GM18508 (cell line): ENCODE measurements around the gene VN1R2.
"Not testable (repeated sequence)": the region's sequence is repeated elsewhere in the genome, so short reads cannot be mapped to it uniquely, and the experiment has no call there.

Experiments
- ATAC-seq: cut with Tn5 transposase; IDR thresholded peaks from one replicate; pipeline ENCODE4 v1.9.1; 2021; ENCODE audit warnings: moderate number of reproducible peaks; ENCODE audit not compliant: insufficient read depth, unreplicated experiment

VN1R2 gene, protein sequence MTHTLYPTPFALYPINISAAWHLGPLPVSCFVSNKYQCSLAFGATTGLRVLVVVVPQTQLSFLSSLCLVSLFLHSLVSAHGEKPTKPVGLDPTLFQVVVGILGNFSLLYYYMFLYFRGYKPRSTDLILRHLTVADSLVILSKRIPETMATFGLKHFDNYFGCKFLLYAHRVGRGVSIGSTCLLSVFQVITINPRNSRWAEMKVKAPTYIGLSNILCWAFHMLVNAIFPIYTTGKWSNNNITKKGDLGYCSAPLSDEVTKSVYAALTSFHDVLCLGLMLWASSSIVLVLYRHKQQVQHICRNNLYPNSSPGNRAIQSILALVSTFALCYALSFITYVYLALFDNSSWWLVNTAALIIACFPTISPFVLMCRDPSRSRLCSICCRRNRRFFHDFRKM

DNA sequence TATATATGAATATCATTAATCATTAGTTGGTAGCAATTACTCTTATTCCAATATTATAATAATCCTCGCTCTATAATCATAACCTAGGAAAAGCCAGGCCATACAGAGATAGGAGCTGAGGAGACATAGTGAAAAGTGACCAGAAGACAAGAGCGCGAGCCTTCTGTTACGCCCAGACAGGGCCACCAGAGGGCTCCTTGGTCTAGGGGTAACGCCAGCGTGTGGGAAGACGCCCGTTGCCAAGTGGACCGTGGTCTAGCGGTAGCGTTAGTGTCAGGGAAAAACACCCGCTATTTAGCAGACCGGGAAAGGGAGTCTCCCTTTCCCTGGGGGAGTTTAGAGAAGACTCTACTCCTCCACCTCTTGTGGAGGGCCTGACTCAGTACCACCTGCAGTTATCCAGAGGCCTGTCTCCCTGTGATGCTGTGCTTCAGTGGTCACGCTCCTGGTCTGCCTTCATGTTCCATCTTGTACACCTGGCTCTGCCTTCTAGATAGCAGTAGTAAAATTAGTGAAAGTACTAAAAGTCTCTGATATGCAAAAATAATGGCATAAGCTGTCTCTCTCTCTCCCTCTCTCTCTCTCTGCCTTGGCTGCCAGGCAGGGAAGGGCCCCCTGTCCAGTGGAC, at the start of gene VN1R2:
VN1R2 (plus strand) TSS at position 578 of the 628 bp plus-strand sequence. CDS start 84 bp downstream, outside the sequence.
- ATAC-seq = not testable (repeated sequence)

DNA sequence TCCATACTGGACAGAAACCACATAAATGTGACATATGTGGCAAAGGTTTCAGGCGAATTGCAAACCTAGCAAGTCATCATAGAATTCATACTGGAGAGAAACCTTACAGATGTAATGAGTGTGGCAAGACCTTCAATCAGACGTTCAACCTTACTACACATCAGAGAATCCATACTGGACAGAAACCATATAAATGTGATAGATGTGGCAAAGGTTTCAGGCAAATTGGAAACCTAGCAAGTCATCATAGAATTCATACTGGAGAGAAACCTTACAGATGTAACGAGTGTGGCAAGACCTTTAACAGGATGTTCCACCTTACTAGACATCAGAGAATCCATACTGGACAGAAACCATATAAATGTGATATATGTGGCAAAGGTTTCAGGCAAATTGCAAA, 46.5 kb upstream of the VN1R2 start:
- ATAC-seq = not testable (repeated sequence)

DNA sequence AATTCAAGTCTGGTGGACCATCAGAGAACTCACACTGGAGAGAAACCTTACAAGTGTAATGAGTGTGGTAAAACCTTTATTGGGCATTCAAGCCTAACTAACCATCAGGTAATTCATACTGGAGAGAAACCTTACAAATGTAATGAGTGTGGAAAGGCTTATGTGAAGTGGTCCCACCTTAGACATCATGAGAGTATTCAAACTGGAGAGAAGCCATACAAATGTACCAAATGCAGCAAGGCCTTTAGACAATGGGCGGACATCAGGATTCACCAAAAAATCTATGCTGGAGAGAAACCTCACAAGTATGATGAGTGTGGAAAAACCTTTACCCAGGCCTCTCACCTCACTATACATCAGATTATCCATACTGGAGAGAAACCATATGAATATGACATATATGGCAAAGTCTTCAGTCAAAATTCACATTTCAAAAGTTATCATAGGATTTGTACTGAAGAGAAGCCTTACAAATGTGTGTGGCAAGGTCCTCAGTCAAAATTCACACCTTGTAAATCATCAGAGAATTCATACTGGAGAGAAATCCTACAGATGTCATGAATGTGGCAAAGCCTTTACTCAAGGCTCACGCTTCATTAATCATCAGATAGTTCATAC, 45.3 kb upstream of the VN1R2 start:
- no peak for ATAC-seq

DNA sequence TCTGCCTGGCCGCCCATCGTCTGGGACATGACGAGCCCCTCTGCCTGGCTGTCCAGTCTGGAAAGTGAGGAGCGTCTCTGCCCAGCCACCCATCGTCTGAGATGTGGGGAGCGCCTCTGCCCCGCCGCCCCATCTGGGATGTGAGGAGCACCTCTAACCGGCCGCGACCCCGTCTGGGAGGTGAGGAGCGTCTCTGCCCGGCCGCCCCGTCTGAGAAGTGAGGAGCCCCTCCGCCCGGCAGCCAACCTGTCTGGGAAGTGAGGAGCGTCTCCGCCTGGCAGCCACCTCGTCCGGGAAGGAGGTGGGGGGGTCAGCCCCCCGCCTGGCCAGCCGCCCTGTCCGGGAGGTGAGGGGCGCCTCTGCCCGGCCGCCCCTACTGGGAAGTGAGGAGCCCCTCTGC, 35.4 kb upstream of the VN1R2 start:
- not testable (repeated sequence) for ATAC-seq

DNA sequence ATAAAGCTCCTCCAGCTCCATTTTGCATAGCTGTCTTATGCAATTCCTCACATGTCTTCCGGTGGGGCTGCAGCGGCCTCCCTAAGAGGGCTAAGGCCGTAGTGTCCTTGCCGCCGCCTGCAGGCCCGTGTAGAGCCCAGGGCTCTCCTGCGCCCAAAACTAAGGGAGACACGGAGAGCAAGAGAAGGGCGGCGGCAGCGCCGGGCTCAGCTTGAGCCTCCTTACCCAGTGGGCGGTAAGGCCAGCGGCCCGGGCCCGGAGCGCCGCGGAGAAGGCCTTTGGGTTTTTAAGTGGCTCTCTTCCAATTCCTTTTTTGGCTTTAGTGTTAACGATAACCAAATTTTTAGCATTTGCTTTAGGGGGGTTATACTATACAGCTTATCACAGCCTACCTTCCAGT, 33.5 kb upstream of the VN1R2 start:
- no peak for ATAC-seq

DNA sequence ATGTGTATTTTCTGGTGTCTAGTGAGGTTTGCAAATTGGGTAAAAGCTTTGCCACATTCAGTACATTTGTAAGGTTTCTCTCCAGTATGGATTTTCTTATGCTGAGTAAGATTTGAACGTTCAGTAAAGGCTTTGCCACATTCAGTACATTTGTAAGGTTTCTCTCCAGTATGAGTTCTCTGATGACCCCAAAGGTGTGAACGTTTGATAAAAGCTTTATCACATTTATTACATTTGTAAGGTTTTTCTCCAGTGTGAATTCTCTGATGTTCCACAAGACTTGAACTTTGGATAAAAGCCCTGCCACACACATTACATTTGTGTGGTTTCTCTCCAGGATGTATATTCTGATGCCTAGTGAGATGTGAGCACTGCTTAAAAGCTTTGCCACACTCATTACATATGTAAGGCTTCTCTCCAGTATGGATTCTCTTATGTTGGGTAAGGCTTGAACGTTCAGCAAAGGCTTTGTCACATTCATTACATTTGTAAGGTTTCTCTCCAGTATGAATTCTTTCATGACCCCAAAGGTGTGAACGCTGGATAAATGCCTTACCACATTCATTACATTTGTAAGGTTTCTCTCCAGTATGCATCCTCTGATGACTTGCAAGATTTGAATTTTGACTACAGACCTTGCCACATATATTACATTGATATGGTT, 20.8 kb upstream of the VN1R2 start:
- no peak for ATAC-seq

DNA sequence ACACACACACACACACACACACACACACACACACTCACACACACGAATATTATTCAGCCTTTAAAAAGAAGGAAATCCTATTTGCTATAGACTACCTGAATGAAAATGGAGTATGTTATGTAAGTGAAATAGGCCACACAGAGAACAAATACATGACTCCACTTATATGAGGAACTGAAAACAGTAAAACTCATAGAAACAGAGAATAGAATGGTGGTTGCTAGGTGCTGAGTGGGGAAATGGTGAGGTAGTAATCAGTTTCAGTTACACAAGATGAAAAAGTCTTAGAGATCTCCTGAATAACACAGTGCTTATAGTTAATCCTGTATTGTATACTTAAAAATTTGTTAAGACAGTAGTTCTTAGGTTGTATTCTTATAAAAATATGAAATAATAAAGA, 11.6 kb upstream of the VN1R2 start:
- ATAC-seq = no peak

DNA sequence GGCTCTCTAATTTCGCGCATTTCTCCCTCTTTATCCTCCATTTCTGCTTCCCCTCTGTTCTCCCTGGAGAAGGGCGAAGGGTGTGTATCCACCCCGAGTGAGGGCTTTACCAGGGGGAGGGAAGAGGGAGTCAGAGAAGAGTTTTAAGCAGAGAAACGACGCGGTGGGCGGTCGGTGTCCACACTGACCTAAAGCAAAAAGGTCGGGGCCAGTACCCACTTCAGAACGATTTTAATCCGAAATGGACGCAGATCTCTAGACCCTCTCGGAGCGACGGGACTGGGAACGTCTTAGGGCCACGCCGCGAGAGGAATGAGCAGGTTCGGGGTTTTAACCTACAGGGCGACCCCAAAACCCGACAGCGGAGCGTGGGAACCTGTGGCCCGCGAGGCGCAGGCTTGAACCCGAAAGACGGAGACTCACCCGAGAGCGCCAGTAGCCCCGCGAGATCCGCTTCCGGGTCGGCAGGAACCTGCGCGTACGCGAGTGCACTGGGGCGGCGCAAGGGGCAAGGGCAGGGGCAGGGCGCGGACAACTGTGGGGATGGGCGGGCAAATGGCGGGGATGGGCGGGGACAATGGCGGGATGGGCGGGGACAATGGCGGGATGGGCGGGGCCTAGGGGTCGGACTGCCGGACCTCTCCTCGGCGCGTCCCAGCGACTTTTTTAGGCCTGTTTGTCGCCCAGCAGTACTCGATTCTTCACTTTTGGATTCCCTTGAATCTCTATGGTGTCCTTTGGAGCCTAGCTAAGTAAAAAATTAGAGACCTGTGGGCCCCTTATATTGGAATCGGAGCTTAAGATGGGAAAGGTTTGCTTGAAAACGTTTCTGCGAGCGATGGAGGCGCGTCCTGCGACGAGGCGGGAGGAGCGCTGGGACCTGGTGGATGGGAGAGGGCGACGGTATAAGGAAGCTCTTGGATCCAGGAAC, 3.4 kb upstream of the VN1R2 start, which contains the start of gene ZNF677:
ZNF677 (minus strand) TSS at position 463 of the 931 bp plus-strand sequence. CDS start 3,323 bp downstream, outside the sequence.
- no peak for ATAC-seq

DNA sequence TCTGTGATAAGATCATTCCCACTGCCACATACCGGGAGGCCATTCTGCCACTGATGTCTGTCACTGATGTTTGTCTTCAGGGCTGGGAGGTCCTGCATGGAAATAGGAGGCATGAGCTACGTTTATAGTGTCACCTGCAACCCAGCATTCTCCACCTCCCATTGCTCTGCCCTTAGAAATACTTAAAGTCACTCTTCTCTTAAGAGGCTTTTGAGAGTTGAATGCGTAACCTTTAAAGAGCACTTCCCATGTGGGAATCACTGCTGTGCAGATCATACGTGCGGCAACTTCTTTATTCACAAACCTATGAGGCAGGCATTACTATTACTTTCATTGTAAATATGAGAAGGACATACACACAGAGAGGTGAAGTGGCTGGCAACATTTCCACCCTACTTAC, 9.5 kb downstream of the VN1R2 start, which contains the start of gene VN1R4:
VN1R4 (minus strand) TSS at position 101 of the 400 bp plus-strand sequence; CDS start at position 43, 58 bp downstream.
- ATAC-seq = not testable (repeated sequence)

DNA sequence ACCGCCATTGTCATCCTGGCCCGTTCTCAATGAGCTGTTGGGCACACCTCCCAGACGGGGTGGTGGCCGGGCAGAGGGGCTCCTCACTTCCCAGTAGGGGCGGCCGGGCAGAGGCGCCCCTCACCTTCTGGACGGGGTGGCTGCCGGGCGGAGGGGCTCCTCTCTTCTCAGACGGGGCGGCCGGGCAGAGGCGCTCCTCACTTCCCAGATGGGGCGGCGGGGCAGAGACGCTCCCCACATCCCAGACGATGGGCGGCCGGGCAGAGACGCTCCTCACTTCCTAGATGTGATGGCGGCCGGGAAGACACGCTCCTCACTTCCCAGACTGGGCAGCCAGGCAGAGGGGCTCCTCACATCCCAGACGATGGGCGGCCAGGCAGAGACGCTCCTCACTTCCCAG, 11.8 kb downstream of the VN1R2 start:
- ATAC-seq = not testable (repeated sequence)

DNA sequence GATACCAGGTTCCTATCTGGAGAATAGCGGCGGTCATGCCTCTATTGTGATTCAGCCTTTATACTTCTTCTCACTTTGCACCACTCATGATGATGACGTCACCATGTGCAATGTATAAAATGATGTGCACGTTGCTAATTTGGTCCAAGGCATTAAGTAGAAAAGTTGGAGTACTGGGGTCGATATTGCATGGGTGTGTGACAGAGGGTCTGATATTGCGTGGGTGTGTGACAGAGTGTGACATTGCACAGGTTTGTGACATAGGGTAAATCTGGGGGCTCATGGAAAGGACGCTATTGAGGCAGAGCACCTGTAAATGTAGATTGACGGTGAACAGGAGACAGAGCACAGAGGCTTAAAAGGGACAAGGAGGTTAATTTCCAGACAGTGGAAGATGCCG, 14.0 kb downstream of the VN1R2 start:
- ATAC-seq = no peak

DNA sequence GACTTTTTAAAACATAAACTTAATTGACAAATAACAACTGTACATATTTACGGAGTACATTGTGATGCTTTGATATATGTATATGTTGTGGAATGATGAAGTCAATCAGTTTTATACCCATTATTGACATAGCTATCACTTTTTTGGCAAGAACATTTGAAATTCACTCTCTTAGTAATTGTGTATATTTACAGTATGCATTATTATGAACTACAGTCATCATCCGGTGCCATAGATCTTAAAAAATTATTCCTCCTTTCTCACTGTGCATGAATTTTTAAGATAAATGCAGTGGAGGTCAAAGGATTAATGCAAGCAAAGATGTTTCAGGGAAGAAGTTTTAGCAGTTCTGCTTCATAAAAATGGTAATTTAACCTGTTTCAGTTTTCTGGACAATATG, 17.4 kb downstream of the VN1R2 start:
- no peak for ATAC-seq

DNA sequence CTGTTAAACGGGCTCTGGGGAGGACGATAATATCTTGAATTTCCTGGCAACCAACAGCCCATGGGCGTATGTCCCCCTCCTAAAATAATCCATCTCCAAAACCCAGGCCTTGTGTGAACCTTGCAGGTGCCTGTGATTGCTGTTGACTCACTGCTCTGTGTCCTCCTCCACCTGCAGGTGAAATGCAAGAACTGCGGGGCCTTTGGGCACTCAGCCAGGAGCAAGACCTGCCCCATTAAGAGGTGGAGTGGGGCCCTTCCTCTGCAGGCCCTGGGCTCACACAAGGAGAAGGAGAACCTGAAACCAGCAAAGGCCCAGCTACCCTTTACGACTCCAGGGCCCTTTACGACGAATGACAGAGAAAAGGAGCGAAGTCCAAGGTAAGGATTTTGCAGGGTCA, 23.9 kb downstream of the VN1R2 start:
- not testable (repeated sequence) for ATAC-seq

DNA sequence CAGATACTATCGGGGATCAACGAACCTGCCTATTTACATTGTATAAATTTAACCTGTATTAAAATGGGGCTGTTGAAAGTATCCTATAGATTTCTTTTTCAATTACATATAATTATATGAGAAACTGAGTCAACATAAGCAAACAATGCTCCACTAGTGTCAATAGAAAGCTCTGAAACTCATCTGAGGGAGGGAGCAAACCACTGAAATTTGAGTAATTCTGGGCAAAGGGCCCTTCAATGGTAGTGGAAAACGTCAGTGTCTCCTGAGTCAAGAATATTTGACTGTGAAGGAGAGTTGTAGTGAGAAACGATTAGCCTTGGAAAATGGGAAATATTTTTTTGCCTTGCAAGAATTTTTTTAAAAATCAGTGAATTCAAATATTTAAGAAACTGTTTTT, 27.0 kb downstream of the VN1R2 start:
- no peak for ATAC-seq

DNA sequence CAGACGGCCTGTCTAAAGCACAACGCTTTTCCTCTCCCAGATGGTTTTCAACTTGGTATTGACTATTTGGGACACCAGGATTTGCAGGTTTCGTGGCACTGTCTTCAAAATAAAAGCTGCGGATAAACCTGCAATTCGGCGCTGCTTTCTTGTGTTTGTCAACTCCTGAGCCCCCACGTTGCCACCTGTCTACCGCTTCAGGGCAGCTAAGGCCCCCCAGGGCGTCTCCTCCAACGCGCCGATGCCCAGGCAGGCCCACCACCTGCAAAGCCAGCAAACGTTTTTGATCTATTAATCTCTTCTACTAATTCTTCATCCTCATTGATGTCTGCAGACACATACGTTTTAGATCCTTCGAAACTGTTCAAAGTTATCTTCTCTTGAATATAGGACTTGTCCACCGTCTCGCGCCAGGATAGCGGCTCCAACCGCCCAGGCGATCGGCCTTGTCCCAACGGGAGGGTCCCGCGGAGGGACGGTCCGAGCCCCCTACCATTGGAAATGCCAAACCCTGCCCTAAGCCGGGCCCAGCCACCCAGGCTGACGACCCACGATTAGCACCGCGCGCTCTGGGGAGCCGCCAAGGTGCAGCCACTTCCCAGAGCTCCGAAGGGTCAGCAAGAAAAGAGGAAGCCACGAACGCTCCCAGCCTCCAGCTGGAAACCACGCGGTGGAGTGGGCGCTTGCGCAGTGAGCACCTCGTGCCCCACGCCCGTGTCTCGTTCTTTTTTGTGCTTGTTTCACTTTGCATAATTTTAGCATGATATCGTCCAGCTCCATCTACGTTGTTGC, 32.9 kb downstream of the VN1R2 start:
- ATAC-seq = no peak

DNA sequence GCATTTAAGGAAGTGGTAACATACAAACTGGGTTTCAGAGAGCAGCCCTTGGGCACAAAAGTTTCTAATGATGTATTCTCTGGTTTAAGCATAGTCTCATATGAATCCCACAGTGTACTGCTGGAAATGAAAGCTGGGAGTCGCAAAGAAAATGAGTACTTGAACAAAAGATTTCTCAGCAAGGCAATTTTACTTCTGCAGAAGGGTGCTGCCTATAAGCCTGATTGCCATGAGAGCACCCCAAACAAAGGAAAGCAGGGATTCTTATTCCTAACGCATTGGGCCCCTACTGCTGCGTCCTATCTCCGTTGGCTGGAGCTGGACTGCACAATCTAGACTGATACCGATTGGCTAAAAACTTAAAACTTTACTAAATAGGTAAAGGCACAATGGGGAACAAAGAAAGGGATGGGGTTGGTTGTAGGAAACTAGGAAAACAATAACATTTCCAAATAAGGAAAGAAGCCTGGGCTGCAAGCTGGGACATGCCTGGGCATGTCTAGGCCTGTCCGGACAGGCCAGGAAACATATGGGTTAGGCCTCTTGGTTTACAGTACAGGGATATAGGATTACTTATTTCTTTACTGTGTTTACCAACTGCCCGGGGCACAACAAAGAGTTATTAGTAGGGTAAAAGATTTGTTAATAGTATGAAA, 36.8 kb downstream of the VN1R2 start:
- ATAC-seq = no peak

DNA sequence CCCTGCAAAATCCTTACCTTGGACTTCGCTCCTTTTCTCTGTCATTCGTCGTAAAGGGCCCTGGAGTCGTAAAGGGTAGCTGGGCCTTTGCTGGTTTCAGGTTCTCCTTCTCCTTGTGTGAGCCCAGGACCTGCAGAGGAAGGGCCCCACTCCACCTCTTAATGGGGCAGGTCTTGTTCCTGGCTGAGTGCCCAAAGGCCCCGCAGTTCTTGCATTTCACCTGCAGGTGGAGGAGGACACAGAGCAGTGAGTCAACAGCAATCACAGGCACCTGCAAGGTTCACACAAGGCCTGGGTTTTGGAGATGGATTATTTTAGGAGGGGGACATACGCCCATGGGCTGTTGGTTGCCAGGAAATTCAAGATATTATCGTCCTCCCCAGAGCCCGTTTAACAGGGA, 43.2 kb downstream of the VN1R2 start:
- not testable (repeated sequence) for ATAC-seq

DNA sequence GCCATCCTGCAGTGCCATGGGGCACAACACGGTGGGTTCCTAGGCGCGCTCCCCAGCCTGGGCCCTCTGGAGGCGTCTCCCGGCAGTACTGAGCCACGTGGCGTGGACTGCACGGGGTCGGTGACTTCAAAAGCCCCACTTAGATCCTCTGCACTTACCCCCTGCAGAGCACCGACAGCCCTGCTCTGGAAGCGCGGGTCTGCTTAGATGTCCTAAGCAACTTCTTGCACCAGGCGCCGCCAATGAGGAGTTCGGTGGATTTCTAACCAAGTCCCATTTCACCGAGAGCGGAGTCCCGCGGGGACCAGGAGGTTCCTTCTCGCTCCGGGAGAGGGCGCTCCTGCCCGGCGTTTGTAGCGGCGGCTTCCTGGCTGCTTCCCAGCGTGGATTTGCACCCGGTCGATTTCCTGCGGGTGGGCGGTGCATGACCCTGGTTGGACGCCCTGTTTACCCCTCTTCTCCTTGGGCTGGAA, 50.3 kb downstream of the VN1R2 start:
- no peak for ATAC-seq
